Measurements from ENCODE around the gene TNFAIP8L2.

TNFAIP8L2 gene

DNA sequence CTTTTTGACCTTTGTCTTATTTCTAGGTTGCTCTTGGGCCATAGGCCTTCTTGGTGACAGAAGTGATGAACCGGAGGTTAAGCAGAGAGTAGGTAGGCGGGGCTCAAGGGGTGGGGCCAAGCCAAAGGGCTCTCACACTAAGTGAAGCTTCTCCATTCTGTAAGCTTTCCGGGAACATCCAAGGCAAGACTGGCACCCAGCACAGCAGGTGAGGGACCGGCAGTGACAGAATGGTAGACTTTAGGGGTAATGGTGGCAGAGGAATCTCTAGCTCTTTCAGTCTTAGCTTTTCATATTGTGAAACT, at the start of gene TNFAIP8L2:
TNFAIP8L2 (plus strand) TSS at position 135 of the 305 bp plus-strand sequence. CDS start 2,049 bp downstream, outside the sequence.
- DNase-seq, result peak; percentile 82

GRCh38 chr1:151106894-151107293, 49.6 kb upstream of the TNFAIP8L2 start:
- no peak for DNase-seq

DNA sequence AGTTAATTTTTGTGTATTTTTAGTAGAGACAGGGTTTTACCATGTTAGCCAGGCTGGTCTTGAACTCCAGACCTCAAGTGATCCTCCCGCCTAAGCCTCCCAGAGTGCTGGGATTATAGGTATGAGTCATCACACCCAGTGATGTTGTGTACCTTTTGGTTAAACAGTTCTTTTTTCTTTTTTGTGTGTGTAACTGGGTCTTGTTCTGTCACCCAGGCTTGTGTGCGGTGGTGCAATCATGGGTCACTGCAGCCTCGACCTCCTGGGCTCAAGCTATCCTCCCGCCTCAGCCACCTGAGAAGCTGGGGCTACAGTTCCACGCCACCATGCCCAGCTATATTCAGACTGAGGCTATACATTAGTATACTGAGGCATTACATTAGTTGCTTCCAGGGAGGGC, 48.1 kb upstream of the TNFAIP8L2 start:
- DNase-seq, result no peak

- no peak for DNase-seq
Observed at GRCh38 chr1:151113877-151114276, 42.6 kb upstream of the TNFAIP8L2 start.

GRCh38 chr1:151124763-151125403, 31.6 kb upstream of the TNFAIP8L2 start:
- no peak for DNase-seq

- no peak for DNase-seq
Observed at GRCh38 chr1:151128800-151129199, 27.6 kb upstream of the TNFAIP8L2 start.

DNA sequence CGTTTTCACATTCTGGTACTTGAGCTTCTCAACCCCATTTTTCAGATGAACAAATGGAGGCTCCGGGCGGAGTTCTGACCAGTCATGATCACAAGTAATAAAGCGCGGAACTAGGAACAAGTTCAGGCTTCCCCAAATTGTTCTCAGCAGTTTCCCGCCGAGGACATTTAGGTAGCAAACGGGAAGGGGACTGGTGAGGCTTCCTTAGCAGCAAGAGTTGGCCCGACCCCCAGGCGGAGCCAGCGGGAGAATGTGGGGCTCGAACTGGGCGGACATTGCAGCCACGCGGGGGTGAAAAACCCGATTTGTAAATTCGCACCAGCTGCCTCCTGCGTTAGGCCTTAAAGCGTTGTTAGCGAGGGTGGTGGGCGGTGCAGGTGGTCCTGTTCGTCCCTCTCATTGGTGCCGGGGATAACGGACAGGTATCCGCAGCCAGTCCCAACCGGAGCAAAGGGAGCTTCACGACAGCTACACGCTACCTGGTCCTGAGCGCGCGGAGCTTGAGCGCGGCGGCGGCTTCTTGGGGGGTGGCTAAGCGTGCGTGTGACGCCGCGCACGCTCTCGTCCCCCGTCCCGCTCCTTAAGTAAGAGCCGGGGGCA, 25.4 kb upstream of the TNFAIP8L2 start:
- peak; percentile 85 for DNase-seq

DNA sequence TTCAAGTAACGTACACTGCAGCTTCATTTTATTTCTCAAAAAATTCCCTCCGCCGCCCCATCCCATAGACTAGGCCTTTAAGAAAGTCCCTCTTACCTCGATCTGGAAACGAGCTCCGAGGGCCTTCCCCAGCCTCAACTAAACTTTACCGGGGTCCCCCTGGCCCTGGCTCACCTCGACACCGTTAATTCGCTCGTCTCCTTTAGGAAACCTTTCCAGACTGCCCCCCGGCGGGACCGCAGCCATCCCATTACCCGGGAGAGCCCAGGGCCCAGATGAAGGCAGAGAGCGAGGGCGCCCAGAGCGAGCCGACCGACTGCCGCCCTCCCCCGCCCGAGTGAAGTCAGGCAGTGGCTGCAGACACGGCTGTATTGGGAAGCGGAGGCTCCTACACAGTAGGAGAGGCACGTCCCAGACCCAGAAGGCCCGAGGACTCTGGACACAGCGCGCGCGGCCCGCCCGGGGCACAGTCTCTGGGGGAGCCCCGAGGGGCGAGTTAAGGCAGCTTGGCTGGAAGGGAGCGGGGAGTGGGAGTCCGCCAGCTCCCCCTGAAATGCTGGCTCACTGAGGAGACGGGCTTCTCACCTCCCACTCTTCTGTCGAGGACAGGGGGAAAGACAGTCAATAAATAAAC, 24.6 kb upstream of the TNFAIP8L2 start:
- DNase-seq, result no peak

DNA sequence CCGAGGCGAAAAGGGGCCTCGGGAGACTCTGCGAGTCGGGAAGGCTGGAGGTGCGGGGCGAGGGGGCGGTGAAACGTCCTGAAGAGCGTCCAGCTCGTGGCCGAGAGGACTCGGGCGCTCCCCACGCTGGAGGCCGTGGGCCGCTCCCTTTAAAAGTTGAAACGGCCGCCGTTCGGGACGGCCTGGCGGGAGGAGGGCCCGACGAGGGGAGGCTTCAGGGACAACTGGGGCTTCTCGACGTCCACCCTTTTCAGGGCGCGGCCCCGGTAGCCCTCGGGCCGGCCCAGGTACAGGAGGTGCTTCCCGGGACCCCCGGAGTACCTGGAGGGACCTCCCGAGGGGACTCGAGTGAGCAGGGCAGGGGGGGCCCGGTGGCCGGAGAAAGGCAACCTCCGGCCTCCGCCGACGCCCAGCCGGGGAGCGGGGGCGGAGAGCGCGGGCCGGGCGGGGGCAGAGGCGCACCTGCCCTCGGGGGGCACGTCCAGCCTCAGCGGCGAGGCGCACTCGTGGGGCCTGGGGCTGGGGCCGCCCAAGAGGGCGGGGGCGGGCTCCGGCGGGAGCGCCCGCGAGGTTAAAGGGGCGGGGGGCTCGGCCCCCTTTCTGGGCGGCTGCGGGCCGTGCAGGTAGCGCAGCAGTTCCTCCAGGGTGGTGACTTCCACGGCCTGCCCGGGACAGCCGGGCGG, 24.0 kb upstream of the TNFAIP8L2 start:
- no peak for DNase-seq

DNA sequence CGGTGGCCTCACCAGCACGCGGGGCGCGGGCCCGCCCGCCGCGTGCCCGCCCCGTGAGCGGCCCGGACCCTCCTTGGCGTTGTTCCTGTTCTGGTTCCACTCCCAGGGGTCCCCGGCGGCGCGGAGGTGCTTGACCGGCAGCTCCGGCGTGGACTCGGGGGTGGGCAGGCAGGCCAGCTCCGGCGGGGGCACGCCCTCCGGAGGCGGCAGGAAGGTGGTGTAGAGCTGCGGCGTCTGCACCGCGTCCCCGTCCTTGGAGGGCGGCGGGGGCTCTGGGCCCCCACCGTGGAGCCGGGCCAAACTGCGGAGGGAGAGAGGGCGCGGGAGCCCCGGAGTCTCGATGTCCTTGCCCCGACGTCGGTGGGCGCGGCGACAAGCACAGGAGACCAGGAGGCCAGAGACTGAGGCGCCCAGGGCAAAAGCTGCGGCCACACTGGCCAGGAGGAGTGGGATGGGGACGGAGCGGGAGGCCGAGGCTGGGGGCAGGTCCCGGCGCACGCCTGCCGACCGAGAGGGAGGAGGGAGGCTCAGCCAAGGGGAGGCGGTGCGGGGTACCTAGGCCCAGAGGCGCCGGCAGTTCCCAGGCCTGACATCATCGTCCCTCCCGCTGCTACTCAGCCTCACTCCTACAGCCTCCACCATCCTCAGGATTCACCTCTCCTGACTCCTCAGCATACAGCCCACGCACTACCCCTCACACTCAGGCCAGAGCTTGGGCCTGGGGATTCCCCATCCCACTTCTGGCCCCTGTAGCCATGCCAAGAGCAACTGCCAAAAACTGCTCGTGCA, 23.2 kb upstream of the TNFAIP8L2 start:
- DNase-seq, result no peak

DNA sequence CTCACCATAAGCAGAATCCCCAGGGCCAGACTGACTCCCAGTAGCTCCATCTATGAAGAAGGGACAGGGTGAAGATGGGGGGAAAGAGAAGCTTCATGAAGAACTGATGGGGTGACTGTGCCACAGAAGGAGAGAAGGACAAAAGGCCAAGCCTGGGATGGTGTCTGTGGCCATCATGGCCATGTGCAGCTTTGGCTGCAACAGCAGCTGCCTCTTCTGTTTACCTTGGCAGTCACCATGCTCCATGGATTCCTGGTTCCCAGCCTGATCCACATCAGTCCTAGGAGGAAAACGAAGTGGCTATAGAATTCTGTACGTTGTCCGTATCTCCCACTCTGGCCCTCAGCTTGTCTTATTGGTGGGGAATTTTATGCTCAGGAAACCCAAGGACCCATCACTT, 22.1 kb upstream of the TNFAIP8L2 start:
- DNase-seq, result no peak

- no peak for DNase-seq
Observed at GRCh38 chr1:151134991-151135390, 21.5 kb upstream of the TNFAIP8L2 start.

GRCh38 chr1:151135433-151136385, 20.7 kb upstream of the TNFAIP8L2 start:
- no peak for DNase-seq

DNA sequence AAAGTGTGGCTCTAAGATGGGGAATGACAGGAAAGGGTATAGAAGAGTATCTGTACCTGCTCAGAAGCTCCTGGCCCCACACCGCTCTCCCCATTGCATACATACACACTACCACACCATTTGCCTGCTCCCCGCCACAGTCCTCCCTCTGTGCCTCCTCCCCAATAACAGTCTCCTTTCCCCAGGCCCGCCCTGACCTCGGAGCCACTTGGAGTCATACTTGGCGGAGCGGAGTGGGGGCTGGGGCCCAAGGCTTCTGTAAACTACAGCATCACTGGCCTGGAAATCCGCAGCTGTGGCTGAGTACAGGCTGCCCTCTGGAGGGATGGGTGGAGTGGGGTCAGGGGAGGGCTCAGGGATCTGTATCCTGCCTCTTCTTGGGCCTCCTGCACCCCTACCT, 18.7 kb upstream of the TNFAIP8L2 start:
- no peak for DNase-seq

- no peak for DNase-seq
Observed at GRCh38 chr1:151142411-151143056, 13.9 kb upstream of the TNFAIP8L2 start.

DNA sequence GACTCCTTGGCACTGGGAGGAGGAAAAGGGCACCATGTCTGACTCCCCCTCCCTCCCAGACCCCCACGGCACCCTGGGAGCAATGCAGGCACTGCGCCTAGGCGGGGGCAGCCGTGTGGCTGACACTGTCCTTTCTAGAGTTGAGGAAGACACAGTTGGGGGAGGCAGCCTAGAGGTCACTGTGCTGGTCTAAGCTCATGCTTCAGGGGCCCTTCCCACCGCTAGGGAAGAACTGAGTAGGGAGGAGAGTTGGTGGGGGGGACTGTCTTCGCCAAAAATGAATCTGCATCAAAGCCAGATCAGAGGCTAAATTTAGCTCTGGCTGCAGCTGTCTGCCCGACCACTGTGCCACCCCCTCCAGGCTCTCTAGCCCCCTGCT, 13.4 kb upstream of the TNFAIP8L2 start:
- DNase-seq, result no peak

DNA sequence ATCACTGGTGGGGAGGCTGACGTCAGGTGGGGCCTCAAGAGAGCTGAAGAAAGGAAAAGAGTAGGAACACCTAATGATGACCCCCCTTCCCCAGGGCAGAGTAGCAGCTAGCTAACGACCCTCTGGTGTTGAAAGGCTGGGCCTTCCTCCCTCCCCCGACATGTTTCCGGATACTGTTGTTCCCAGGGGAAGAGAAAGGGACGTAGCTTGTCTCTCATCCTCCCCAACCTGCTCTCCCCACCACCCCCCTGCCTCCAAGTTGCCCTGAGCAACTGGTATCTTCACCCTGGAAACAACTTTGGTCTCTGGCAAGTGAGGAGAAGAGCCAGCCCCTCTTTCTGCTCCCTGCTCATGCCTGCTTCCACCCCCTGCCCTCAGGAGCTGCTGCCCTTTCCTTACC, 12.5 kb upstream of the TNFAIP8L2 start:
- DNase-seq, result no peak

DNA sequence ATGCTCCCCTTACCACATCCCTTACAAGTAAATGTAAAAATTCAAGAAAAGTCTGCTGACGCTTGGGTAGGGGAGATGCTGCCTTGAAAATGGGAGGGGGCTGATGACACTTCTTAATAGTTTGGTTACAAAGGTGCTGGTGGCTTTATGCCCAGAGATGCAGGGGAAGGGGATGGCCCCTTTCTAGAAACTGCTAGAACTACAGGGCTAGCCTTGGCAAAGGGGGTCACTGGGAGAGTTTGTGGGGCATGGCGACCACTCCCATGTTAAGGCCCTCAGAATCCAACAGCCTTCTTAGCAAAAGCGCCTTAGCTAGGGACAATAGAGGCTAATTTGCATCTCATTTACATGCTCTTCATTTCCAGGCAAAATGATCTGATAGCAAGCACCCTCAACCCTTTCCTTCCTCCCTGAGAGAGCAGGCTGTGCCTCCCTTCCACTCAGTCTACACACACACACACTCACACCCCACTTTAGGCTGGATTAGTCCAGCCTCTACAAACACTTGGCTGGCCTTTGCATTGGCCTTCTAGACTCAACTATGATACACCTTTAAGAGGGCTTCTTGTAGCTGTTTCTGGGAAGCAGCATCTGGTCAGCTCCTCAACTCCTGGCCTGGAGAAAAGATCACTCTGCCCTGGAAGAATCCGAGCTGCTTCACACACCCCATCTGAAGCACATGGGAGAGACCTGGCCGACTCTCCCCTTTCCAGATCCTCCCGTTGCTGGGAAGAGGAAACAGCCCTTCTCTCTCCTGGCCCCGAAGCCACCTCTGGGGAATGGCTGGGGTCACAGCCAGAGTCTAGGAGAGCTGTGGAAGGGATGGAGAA, 11.8 kb upstream of the TNFAIP8L2 start:
- no peak for DNase-seq

GRCh38 chr1:151145304-151146071, 11.0 kb upstream of the TNFAIP8L2 start:
- peak; percentile 39 for DNase-seq

GRCh38 chr1:151146072-151146411, 10.4 kb upstream of the TNFAIP8L2 start:
- DNase-seq, result no peak
